Suppressor macrophage (primary cell): ENCODE results near the gene ZNF22.

ENCODE experiments used
- DNase-seq, 4 experiments: peaks; one replicate each; pipeline ENCODE4 v3.0.0-alpha.2; 2020 to 2022
- total RNA-seq, 17 experiments: gene quantifications; one replicate each; lab custom pipeline; 2026; ENCODE audit warnings: mixed read lengths in 6 of 17, inconsistent platforms in 3 of 17; lab: John Stamatoyannopoulos, UW

Gene ZNF22
- 3.4 to 21.6 (median 11.1) reads per million in 17 experiments for total RNA-seq

- peak; percentile 69 to 91 (median 80) for DNase-seq
Observed at GRCh38 chr10:45000752-45001380, at the start of gene ZNF22. ZNF22 (plus strand) TSS chr10:45000923; CDS start chr10:45003369, 2,446 bp downstream.

DNA sequence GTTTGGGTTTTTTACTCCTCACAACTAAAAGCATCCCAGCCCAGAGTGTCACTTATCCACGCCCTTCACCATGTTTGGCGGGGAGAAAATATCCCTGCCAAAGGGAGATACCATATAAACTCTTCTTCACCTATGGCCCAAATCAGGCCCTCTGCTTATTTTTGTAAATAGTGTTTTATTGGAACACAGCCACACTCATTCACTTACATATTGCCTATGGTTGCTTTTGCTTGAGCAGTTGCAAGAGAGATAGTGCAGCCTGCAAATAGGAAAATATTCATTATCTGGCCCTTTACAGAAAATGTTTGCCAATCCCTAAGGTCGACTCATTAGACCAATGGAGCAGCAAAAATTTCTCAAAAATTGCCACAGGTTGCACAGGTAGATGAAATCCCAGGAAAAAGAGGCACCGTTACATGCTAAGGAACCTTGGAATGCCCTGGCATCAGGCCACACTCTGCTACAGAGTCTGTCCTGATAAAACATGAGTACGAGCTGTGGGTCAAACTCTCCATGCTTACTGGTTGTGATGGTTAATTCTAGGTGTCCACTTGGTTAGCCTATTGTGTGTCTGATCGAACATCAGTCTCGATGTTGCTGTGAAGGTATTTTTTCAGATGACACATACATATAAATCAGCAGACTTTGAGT lies 49.0 kb upstream of the ZNF22 start:
- no peak for DNase-seq

DNA sequence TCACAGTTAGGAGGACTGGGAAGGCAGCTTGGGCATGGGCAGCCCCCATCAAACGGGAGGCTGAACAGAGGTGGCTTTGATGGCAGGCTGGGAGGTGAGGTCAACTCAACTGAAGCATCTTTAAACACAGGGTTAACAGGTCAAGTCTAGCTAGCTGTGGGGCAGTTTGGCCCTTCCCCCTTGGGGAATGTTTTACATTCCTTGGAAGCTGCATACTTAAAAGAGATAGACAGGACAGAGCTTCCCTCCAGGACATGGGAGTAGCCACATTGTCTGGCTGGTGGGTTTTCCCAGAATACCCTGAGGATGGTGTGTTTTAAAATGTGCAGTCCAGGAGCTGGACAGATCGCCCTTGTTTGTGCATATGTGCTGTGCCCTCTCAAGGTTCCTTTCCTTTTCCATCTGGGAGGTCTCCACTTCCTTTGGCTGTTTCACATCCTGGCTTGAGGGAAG lies 47.9 kb upstream of the ZNF22 start:
- no peak for DNase-seq

DNA sequence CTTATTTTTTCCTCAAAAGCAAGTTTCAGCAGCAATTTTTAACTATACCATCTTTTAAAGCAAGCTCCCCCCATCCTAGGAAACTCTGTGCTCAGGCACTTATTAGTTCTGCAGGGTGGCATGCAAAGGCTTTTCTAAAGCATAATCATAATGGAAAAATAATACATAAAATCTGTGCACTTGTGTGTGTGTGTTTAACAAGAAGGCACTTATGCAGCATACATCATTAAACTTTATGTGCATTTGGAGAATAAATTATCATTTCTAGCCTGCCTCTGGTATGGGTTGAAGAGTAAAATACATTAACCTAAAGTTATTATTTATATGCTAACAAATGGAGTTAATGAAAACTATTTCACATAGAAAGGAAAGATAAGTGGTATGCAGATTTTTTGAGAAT lies 46.7 kb upstream of the ZNF22 start:
- no peak for DNase-seq

DNA sequence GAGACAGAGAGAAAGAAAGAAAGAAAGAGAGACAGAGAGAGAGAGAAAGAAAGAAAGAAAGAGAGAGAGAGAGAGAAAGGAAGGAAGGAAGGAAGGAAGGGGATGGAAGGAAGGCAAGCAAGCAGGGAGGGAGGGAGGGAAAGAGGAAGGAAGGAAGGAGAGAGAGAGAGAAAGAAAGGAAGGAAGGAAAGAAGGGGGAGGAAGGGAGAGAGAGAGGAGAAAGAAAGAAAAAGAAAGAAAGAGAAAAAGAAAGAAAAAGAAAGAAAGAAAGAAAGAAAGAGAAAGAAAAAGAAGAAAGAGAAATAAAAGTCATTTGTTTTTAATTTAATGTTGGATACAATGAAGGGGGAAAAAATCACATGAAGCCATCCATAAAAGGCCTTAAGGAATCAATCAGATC lies 45.8 kb upstream of the ZNF22 start:
- no peak for DNase-seq

DNA sequence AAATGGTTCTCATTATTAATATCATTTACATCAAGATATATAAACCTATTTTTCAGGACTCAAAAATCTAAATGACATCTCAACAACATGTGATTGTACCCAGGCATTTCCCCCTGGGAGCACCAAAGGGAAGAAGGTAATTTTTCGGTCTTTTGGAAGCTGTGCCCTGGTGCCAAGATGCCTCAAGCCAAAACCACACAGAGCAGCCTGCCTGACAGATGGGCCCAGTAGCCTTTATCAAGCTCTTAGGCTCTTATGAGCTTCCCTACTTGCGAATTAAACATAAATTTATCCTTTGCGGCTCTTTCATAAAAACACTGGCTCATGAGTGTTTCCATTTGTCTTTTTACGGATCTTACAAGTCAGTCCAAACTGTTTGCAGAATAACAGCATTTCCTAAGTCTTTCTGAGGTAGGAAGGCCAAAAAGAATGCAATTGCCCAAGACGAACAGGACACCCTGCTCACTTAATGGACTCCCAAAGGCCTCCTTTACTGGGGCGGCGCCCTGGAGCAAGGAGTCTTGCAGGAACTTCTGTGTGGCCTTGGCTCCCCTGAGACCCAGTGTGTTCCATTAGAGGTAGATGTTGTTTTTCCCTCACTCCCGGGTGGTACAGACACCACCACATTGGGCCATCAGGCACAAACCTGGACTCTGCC lies 45.2 kb upstream of the ZNF22 start:
- DNase-seq: peak in 1 of 4 experiments; percentile 6

DNA sequence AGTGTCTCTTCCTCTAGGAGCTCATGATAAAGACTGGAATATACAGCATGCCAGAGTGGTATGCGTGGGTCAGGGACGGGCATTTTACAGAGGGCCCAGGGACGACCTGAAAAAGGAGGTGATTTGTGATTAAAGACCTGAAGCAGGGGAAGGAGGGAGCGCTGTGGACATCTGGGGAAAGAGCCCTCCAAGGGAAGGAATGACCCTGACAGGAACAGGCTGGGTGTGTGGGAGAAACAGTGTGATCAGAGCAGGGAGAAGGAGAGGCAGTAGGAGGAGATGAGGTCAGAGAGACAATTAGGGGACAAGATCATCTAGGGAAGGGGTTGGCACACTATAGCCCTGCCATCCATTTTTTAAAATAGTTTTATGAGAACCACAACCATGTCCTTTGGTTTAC lies 44.5 kb upstream of the ZNF22 start:
- DNase-seq: peak in 2 of 4 experiments; percentile 52 to 55

DNA sequence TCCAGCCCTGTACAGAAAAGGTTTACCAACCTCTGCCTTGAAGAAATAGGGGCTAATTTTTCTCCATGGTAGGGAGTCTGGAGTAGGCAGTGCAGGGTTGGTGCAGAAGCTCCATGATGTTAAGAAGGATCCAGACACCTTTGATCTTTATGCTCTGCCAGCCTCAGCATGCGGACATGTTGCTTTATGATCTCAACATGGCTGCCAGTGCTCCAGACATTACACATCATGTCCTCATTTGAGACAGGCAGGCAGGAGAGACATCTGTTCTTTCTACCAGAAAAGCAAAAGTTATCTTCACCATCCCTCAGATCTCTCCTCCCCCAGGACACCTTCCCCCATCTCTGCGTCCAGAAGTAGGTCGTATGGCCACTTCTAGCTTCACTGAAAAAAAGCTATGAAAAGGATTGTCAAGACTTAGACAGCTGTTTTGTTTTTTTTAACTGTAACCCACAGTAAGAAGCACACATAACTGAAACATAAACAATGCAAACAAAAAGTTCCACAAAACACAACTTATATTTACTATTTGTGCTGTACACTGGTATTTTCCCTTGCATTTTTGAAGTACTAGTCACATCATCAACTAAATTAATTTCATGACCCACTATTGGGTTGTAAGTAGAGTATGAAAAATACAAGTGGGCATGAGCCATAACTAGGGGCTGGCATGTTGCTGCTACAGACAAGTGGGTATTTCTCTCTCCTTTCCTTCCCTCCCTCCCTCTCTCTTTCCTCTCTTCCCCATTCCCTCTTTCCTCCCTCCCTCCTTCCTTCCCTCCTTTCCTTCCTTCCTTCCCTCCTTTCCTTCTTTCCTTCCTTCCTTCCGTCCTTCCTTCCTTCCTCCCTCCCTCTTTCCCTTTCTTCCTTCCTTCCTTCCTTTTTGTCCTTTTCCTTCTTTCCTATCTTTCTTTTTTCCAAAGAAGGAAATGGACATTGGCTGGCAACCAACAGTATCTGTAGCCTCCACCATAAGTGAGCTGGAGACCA lies 43.7 kb upstream of the ZNF22 start:
- peak in 1 of 4 experiments; percentile 1 for DNase-seq

- DNase-seq: peak; percentile 75 to 93 (median 84)
Observed at GRCh38 chr10:44958196-44958897, 42.4 kb upstream of the ZNF22 start.

DNA sequence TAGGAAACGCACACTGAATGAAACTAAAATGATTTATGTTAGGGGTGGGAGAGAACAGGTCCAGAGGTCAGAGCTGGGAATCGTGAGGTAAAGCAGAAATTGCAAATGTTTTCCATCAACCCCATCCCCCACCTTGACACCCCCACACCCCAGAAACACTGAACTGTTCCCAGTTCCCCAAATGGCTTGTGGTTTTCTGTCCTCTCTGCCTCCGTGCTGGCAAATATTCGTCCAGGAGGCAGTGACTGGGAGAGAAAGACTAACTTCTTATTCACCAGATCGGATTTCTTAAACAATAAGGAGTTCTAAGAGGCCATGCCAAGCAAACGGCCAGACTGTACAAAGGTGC lies 41.9 kb upstream of the ZNF22 start:
- peak; percentile 53 to 74 (median 70) for DNase-seq

DNA sequence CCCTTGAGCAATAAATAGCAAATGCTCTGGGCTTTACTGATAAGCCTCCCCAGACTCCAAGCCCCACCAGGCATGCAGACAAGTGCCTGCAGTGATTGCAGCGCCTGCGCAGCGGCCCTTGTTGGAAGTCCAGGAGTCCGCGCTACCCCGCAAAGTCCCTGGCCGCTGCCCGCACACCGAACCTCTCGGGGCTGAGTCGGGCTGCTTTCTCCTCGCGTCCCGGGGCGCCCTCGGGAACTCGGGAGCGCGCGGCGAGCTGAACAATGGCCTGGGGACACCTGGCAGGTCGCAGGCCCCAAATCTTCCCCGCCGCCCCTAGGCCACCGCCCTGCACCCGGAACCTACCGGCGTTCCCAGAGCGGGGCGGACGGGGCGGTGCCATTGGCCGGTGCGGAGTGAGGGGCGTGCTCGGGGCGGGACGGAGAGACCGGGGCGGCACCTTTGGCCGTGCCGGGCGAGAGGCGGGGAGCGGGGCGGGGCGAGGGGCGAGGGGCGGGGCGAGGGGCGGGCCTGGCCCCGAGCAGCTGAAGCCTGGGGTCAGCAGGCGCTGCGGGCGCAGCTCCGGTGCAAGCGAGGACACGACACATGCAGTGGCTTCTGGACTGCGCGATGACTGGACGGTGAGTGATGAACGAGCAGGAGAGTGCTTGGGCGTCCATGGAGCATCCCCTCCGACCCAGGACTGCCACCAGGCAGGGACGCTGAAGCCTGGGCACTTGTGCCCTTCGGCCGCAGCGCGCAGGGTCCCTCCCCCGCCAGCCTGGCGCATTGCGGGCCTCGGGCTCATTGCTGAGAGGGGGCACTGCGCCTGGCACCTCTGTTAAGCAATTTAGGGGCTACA lies 41.3 kb upstream of the ZNF22 start, which contains the start of gene RASSF4:
Gene RASSF4, plus strand, starts transcription at position 556 of the 841 bp plus-strand sequence. CDS start 10,401 bp downstream, outside the sequence.
- DNase-seq: peak; percentile 94 to 98 (median 96)

- DNase-seq: no peak
Observed at GRCh38 chr10:44960088-44960460, 40.6 kb upstream of the ZNF22 start.

GRCh38 chr10:44960482-44961229 lies 40.1 kb upstream of the ZNF22 start:
- peak in 3 of 4 experiments; percentile 27 to 40 (median 35) for DNase-seq

- no peak for DNase-seq
Observed at GRCh38 chr10:44961230-44961571, 39.5 kb upstream of the ZNF22 start.

- DNase-seq: peak in 1 of 4 experiments; percentile 7
Observed at GRCh38 chr10:44961931-44962750, 38.6 kb upstream of the ZNF22 start.

GRCh38 chr10:44962870-44963738 lies 37.6 kb upstream of the ZNF22 start:
- peak in 2 of 4 experiments; percentile 56 to 70 for DNase-seq

GRCh38 chr10:44963772-44964633 lies 36.7 kb upstream of the ZNF22 start:
- peak in 1 of 4 experiments; percentile 53 for DNase-seq
